HepG2 (cell line): ENCODE measurements around the gene CPA5. TPM values are rescaled to one million over a fixed set of nuclear protein-coding genes. Genes with fewer than 3 reads are reported as not detected.

Source experiments
- ATAC-seq: fragments of 200-7000 bp; cut with Tn5 transposase; 3 replicates; pipeline ENCODE4 v1.9.1; 2020; ENCODE audit warnings: mild to moderate bottlenecking, moderate library complexity
- BruUV-seq: library from RNA; stranded (reverse); fragments of 400-500 nt; replicated peaks from 2 replicates; lab custom pipeline; 2021; lab: Mats Ljungman, UMichigan
- CTCF ChIA-PET: fragments of 300-600 bp; formaldehyde crosslinking; extraction: SDS; loops from one replicate; lab custom pipeline; 2021; ENCODE audit warnings: low total read pairs, inconsistent platforms, low intra/inter-chr PET ratio; lab: Yijun Ruan, JAX
- POLR2A ChIA-PET: fragments of 350-600 bp; sonication (Branson Sonifier 250); formaldehyde crosslinking; loops from one replicate; lab custom pipeline; 2020; ENCODE audit warnings: antibody characterized with exemption, inconsistent platforms; lab: Yijun Ruan, JAX
- DNase-seq: peaks from one replicate; pipeline ENCODE4 v3.0.0-alpha.2; 2015; ENCODE audit warnings: low spot score
- FAIRE-seq: peaks from 3 replicates; lab custom pipeline; 2011; peaks lifted over from hg19 to GRCh38; lab: Jason Lieb, UNC
- H2AFZ ChIP-seq: one replicate; pipeline ENCODE4 v1.6.1; 2011; ENCODE audit warnings: low read length, inconsistent platforms
- H3K27ac ChIP-seq: fragments of 300-600 bp; 3 replicates; pipeline ENCODE4 v1.8.0; 2011; ENCODE audit warnings: mixed run types, mild to moderate bottlenecking, mixed read lengths, low read length, inconsistent platforms; ENCODE audit not compliant: insufficient read depth; ENCODE audit errors: extremely low read length
- H3K27me3 ChIP-seq, 2 experiments: fragments of 200-600 bp in 1 of 2; 2 replicates in 1 of 2; 3 replicates in 1 of 2; pipeline versions ENCODE4 v1.6.0 to v1.8.0; 2011; ENCODE audit warnings: low read length in 2 of 2, mild to moderate bottlenecking in 2 of 2, moderate library complexity in 2 of 2, inconsistent platforms in 1 of 2; ENCODE audit not compliant: insufficient read depth in 2 of 2, control insufficient read depth in 1 of 2
- H3K36me3 ChIP-seq, 2 experiments: fragments of 200-600 bp in 1 of 2; replicated peaks in 1 of 2; 2 replicates in 1 of 2; 3 replicates in 1 of 2; pipeline versions ENCODE4 v1.5.1 to v1.8.0; 2011; ENCODE audit warnings: low read length in 2 of 2, inconsistent platforms in 1 of 2; ENCODE audit not compliant: insufficient read depth in 2 of 2, control insufficient read depth in 1 of 2
- H3K4me1 ChIP-seq: 2 replicates; pipeline ENCODE4 v1.5.1; 2012; ENCODE audit warnings: low read length, inconsistent platforms; ENCODE audit not compliant: insufficient read depth
- H3K4me2 ChIP-seq: 2 replicates; pipeline ENCODE4 v1.6.0; 2011; ENCODE audit warnings: low read depth, low read length, inconsistent platforms
- H3K4me3 ChIP-seq, 3 experiments: fragments of 200-600 bp in 1 of 3; sonication (generic), shearing (Covaris generic) in 1 of 3; replicated peaks in 1 of 3; 2 replicates each; pipeline ENCODE4 v1.5.1; 2011 to 2016; ENCODE audit warnings: low read length in 3 of 3, inconsistent platforms in 2 of 3, low read depth in 2 of 3, mild to moderate bottlenecking in 2 of 3, control low read depth in 1 of 3, mixed read lengths in 1 of 3; ENCODE audit not compliant: insufficient read depth in 1 of 3
- H3K79me2 ChIP-seq: one replicate; pipeline ENCODE4 v1.6.1; 2011; ENCODE audit warnings: low read length, inconsistent platforms; ENCODE audit not compliant: insufficient read depth
- H3K9ac ChIP-seq: 2 replicates; pipeline ENCODE4 v1.6.0; 2011; ENCODE audit warnings: mild to moderate bottlenecking, low read depth, low read length, inconsistent platforms; ENCODE audit not compliant: insufficient read depth
- H3K9me3 ChIP-seq: 2 replicates; pipeline ENCODE4 v1.5.1; 2012; ENCODE audit warnings: mild to moderate bottlenecking, low read length
- H4K20me1 ChIP-seq: 2 replicates; pipeline ENCODE4 v1.6.0; 2011; ENCODE audit warnings: inconsistent platforms, mild to moderate bottlenecking, low read length, moderate library complexity; ENCODE audit not compliant: insufficient read depth
- ASH2L ChIP-seq: fragments of 300-600, 200-600 bp; sonication (generic); IDR thresholded peaks from 2 replicates; pipeline ENCODE4 v1.7.0; 2017; ENCODE audit warnings: low read depth, mild to moderate bottlenecking, moderate library complexity, mixed read lengths, low read length; ENCODE audit not compliant: insufficient read length
- CTCF ChIP-seq: sonication (generic); formaldehyde crosslinking; IDR thresholded peaks from 2 replicates; pipeline ENCODE4 v1.5.0; 2020; ENCODE audit warnings: mild to moderate bottlenecking, missing genetic modification reagents, moderate library complexity
- HNRNPL ChIP-seq: fragments of 200-400 bp; formaldehyde crosslinking; IDR thresholded peaks from 2 replicates; pipeline ENCODE4 v1.6.1; 2017; ENCODE audit warnings: mild to moderate bottlenecking, low read depth, low read length
- HOXA3 ChIP-seq: sonication (generic); formaldehyde crosslinking; IDR thresholded peaks from 2 replicates; pipeline ENCODE4 v1.5.0; 2020; ENCODE audit warnings: missing genetic modification reagents
- LCORL ChIP-seq, 2 experiments: fragments of 450-650 bp in 1 of 2; sonication (generic) in 1 of 2; formaldehyde crosslinking in 1 of 2; IDR thresholded peaks; 2 replicates each; pipeline versions ENCODE4 v1.5.0 to v1.6.1; 2017 to 2020; ENCODE audit warnings: antibody characterized with exemption in 1 of 2, missing genetic modification reagents in 1 of 2
- MNT ChIP-seq: fragments of 450-650 bp; IDR thresholded peaks from 2 replicates; pipeline ENCODE4 v1.6.1; 2016
- PAXIP1 ChIP-seq: sonication (generic); formaldehyde crosslinking; conservative IDR thresholded peaks from 2 replicates; pipeline ENCODE4 v1.4.0; 2020; ENCODE audit warnings: mild to moderate bottlenecking, missing genetic modification reagents, moderate library complexity
- POLR2A ChIP-seq, 2 experiments: IDR thresholded peaks; 2 replicates each; pipeline ENCODE4 v1.6.1; 2011; ENCODE audit warnings: low read depth in 2 of 2, low read length in 2 of 2, mild to moderate bottlenecking in 1 of 2, moderate library complexity in 1 of 2; ENCODE audit not compliant: insufficient read depth in 1 of 2
- ZBTB33 ChIP-seq: sonication (generic); formaldehyde crosslinking; IDR thresholded peaks from 2 replicates; pipeline ENCODE4 v1.4.0; 2020; ENCODE audit warnings: missing genetic modification reagents
- ZBTB38 ChIP-seq: sonication (generic); formaldehyde crosslinking; IDR thresholded peaks from 2 replicates; pipeline ENCODE4 v1.5.1; 2020; ENCODE audit warnings: mild to moderate bottlenecking, missing genetic modification reagents
- ZNF180 ChIP-seq: sonication (generic); formaldehyde crosslinking; IDR thresholded peaks from 2 replicates; pipeline ENCODE4 v1.4.0; 2020; ENCODE audit warnings: low read depth, missing genetic modification reagents, borderline replicate concordance
- ZNF367 ChIP-seq: sonication (generic); formaldehyde crosslinking; IDR thresholded peaks from 2 replicates; pipeline ENCODE4 v1.4.0; 2020; ENCODE audit warnings: missing genetic modification reagents, borderline replicate concordance
- ZNF432 ChIP-seq: sonication (generic); formaldehyde crosslinking; IDR thresholded peaks from 2 replicates; pipeline ENCODE4 v1.5.0; 2020; ENCODE audit warnings: missing genetic modification reagents, mild to moderate bottlenecking, borderline replicate concordance
- ZNF460 ChIP-seq: sonication (generic); formaldehyde crosslinking; IDR thresholded peaks from 2 replicates; pipeline ENCODE4 v1.5.1; 2020; ENCODE audit warnings: missing genetic modification reagents, mild to moderate bottlenecking, borderline replicate concordance
- WGBS: methylation state at CpG from one replicate; pipeline ENCODE4 v1.1.6; 2017; ENCODE audit warnings: low lambda C conversion rate; 5-methylcytosine and 5-hydroxymethylcytosine counted together
- in situ Hi-C: cut with HindIII; loops from 2 replicates; pipeline ENCODE4 v1.10.0; 2017; ENCODE audit warnings: low pct_unique_long_range_greater_than_20kb; ENCODE audit not compliant: extremely low pct_ligation_motif_present
- intact Hi-C: fragments of 100-400 bp; cut with micrococcal nuclease; formaldehyde crosslinking; loops from one replicate; pipeline ENCODE4 v1.10.0; 2022; ENCODE audit not compliant: unreplicated experiment
- polyA plus RNA-seq, 8 experiments: library from polyadenylated mRNA; depleted of rRNA in 3 of 8; stranded (reverse) in 7 of 8; unstranded in 1 of 8; fragments of >200 nt; fragmentation: Illumina TruSeq in 4 of 8; extraction: Trizol in 4 of 8; gene quantifications; 2 replicates each; pipeline versions ENCODE4 v1.2.1 to v1.2.3, GENCODE V29; 2011 to 2016; ENCODE audit warnings: low read depth in 4 of 8, missing spikeins in 1 of 8, mixed read lengths in 1 of 8; ENCODE audit not compliant: insufficient read depth in 1 of 8
- total RNA-seq, 5 experiments: library from RNA; depleted of rRNA; stranded (reverse); fragments of >200 nt; fragmentation: Illumina TruSeq; extraction: Trizol; gene quantifications; 2 replicates each; pipeline ENCODE4 v1.2.3, GENCODE V29; 2016; ENCODE audit warnings: low read depth in 1 of 5

CPA5 gene
- total and polyA plus RNA-seq, 2 of the 13 experiments (the other 11 are each of a cell fraction or from before 2014, with no cell fraction given), result 0.48 TPM; not detected in 1

GRCh38 chr7:130381468-130382312, 37.1 kb downstream of the CPA5 start:
- CTCF ChIA-PET, result no interaction called here
- Histone ChIP-seq H3K4me2 (no peak overlapping the region), H4K20me1 (no peaks in the 10 kb centered on the region), H3K9ac (no peak overlapping the region), H3K4me3 (no peak overlapping the region), H3K79me2 (no peaks in the 10 kb centered on the region), H3K4me1 (peaks cover 21% of the 10 kb centered on the region), H3K9me3 (no peaks in the 10 kb centered on the region), H3K27ac (no peak overlapping the region), H3K36me3 (no peaks in the 10 kb centered on the region), H3K27me3 (peaks cover 4 to 20% of the 10 kb centered on the region in 2 experiments; a peak in 3 of 5 replicates), H2AFZ (no peak overlapping the region)
- no peak for ATAC-seq
- 78% methylated on average over 38 of the region's 41 CpGs for WGBS
- TF ChIP-seq ZBTB38 (CRISPR knock-in tag) (peak; percentile 55; the same call in 1 of the 2 replicates), PAXIP1 (CRISPR knock-in tag) (no peak), ZNF460 (no peak), ZNF432 (no peak), ZNF180 (no peak), HOXA3 (CRISPR knock-in tag) (0 out of 2 replicates have a peak, but pooled peaks have one; percentile 34), MNT (peak; percentile 41), ZNF367 (CRISPR knock-in tag) (no peak), LCORL (IDR thresholded peaks at IDR 0.05) (no peak), LCORL (CRISPR knock-in tag; IDR thresholded peaks at IDR 0.05) (no peak), HNRNPL (no peak), ZBTB33 (CRISPR knock-in tag) (peak; percentile 96), CTCF (CRISPR knock-in tag) (peak; percentile 31), ASH2L (no peak), POLR2A (IDR thresholded peaks at IDR 0.05; ENCODE audit: insufficient read depth in 1 of 2, low read depth in 2 of 2, low read length in 2 of 2) (no peak)
- POLR2A ChIA-PET, result no interaction called here
- no peak for FAIRE-seq
- in situ Hi-C loops (no loop called here), intact Hi-C loops (no loop called here)
- no TSS peak for BruUV-seq
- DNase-seq, result no peak
